HG03342 (cell line): ENCODE measurements around the gene SPATA31D1.

Source experiments
- ATAC-seq: cut with Tn5 transposase; IDR thresholded peaks from one replicate; pipeline ENCODE4 v1.9.1; 2021; ENCODE audit warnings: mild to moderate bottlenecking, moderate library complexity; ENCODE audit not compliant: unreplicated experiment

Gene SPATA31D1

DNA sequence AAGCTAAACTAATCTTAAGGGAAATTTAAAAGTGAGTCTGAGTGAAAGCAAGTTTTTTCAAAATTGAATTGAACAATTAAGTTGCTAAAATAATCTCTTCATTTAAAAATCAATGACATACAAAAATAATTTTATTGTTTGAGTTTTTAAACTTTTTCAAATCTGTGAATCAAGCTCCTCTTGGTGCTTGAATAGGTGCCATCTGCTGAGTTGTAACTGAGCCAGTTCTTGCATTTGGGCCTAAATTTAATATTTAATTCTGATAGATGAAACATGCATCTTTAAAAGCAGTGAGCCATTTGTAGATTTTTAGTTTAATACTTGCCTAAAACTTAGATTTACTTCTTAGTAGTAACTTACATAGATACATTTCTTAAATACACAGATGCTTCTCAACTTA is 31.8 kb downstream of the SPATA31D1 start:
- no peak for ATAC-seq

DNA sequence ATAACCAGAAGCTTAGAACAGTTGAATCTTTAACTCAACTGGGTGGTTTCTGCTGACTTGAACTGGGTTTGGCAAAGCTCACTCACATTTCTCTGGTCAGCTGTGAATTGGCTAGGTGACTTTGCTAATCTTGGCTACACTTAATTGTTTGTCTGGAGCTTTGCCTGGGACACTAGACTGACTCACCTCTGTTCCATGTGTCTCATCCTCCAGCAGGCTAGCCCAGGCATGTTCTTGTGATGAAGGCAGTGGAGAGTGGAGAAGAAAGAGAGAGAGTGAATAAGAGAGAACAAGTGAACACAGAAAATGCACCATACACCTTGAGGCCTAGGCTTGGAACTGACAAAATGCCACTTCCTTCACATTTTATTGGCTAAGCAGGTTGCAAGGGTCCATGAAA is 32.6 kb downstream of the SPATA31D1 start:
- ATAC-seq: no peak

DNA sequence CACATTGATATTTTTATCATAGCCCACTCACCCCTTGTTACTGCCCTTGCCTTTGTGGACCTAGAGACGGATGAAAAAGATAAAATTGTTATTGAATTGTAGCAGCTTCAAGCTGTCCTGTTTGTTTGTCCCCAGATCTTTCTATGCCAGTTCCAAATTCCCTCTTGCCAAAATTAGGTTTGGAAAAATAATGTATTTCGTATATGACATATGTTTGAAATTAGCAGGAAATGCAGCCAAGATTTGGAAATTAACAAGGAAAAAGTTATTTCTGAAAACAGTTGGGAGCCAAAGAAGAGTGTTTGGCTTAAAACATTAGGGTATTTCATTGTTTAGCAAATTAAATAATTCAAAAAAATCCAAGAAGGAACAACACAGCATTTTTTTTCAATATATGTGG is 33.5 kb downstream of the SPATA31D1 start:
- ATAC-seq: no peak

DNA sequence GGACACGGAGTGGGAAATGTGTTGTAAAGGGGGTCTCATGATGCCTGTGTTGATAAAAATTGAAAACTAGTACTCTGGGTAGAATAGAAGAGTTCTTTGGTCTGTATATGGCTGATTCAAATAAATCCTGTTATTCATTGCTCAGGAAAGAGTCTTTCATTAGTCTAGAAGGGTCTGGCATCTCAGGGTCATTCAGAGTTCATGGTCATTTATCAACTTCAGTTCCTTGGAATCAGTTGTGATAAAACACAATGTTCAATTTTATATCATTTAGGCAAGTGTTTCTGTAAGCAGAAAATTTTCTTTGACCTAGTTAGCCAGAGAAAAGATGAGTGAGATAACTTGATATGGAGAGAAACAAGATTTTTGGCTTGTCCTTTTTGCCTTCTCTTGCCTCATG is 36.3 kb downstream of the SPATA31D1 start:
- no peak for ATAC-seq

DNA sequence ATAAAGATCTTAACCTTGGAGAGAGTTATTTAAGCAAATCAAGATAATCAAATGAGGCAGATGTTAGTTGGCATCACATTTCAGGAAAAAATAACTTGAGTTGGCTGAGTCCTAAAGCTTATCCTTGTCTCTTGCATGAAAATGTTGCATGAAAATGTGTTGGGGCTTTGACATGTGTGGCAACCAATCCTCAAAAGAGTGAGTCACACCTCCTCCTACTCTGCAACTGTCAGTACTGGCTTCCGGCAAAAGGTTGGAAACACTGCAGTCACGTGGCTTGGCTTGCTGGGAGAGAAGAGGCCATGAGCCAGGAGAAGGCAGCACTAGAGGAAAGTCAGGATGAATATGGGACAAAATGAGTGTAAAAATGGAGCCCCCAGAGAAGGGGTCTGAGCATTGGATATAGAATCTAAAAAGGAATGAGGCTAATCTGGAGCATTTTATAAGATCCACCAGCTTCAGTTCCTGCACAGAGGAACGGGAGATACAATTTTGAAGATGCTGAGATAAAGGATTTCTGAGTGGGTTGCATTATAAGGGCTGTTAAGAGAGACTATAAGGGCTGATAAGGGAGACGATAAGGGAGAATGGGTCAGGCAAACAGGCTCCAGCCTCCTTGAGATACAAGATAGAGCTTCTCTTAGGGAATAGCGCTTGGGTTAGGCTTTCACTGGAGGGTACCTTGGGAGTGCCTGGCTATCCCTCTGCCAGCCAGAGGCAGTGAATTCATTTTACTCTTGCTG is 43.1 kb downstream of the SPATA31D1 start:
- ATAC-seq: no peak

DNA sequence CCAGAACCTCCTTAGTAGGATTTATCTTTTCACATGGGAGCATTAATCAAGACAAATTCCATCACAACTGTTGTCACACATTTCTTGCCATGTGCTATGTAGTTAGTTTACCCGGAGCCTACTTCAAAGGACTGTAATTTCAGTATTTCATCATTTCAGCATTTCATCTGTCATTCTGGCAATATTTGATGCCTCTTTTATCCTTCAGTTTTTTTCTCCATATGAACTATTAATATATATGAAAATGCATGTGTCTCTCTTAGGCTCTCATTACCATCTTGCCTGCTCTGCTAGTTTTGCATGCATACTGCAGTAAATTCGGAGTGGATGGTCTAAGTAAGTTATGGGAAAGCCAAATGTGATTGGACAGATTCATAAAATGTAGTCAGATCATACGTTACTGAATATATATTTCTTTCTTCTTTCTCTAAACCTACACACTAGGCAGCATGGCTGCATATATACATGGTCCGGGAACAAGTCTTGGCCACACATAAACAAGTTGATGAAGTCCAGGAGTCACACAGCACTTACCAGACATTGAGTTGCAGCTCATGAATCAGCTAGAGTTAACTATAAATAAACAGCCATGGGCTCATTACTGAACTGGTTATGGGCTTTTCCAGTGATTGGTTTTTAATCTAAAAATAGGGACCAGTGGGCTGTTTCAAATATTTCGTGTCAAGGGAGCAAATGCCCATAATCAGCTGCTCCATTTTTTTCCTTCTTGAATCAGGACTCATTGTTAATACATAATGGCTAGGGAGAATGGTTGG is 46.6 kb downstream of the SPATA31D1 start:
- no peak for ATAC-seq

DNA sequence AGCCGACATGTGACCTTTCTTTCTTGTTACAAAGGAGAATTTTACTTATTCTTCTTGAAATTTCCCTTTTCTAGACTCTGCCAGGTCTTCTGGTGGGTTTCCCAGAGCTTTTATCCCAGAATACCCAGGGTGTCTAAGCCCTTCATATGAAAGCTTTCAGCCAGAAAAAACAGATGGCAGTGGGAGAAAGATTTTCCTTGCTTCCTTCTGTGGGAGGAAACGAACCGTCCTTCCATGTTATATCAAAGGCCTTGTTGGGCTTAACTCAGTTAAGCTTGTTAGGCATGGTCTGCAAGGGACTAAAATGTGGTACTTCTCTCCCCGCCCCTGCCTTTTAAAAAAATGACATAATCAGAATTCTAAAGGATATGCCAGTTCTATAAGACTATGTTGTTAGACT is 47.5 kb downstream of the SPATA31D1 start:
- no peak for ATAC-seq

DNA sequence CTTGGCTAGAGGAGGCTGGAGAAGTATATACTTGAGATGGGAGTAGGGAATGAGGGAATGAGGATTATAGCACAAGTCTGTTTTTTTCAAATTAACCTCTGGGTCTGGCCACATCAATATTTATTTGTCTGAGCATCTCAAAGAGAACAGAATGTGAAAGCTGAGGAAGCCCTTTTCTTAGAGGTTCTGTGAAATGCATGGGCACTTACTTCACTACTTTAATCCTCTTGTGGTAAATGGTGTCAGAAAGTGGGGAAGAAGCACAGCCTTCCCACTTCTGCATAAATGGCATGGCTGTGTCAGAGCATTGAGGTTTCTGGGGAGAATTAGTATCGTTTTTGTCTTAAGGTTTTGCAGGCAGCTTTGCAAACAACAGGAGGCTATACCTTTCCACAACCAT is 48.6 kb downstream of the SPATA31D1 start:
- ATAC-seq: no peak

DNA sequence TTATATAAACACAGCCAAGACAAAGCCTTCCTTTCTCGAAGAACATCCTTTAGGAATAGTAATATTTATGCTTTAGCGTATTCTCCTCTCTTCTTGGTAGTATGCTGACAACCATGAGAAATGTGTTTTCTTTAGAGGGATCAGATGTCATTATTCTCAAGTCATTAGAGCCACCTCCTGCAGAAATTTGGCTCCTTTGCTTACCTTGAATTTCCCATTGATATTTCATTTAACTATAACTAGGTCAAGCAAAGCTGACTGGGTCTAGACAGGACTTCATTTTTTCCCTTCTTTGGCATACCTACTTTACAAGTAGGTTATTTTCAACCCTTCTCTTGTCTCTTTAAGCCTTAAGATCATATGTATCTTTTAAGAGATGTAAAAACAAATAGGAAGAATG is 50.3 kb downstream of the SPATA31D1 start:
- ATAC-seq: no peak
